ENCODE measurements around the gene EMILIN2. TPM values are rescaled to one million over a fixed set of nuclear protein-coding genes. Genes with fewer than 3 reads are reported as not detected.

The EMILIN2 gene
- polyA plus RNA-seq: 0.07 to 0.09 TPM (median 0.08 TPM) in 3 replicates
- not detected for polyA plus RNA-seq (2011; ENCODE audit: low read depth)
- polyA plus RNA-seq (2011; cell fraction: cytosol; rRNA removed): not detected in 2 replicates
- polyA plus RNA-seq (2011; cell fraction: nucleus; rRNA removed): 0.13 TPM in 1 of 2 replicates, not detected in the other
- 0.36 TPM in 1 of 2 replicates, not detected in the other for polyA plus RNA-seq (2012; ENCODE audit: low replicate concordance)
- not detected in 3 replicates for polyA minus RNA-seq
- polyA minus RNA-seq (2011; cell fraction: cytosol; rRNA and poly(A)+ RNA removed): not detected
- polyA minus RNA-seq (2011; cell fraction: nucleus; rRNA and poly(A)+ RNA removed): not detected in 2 replicates

DNA sequence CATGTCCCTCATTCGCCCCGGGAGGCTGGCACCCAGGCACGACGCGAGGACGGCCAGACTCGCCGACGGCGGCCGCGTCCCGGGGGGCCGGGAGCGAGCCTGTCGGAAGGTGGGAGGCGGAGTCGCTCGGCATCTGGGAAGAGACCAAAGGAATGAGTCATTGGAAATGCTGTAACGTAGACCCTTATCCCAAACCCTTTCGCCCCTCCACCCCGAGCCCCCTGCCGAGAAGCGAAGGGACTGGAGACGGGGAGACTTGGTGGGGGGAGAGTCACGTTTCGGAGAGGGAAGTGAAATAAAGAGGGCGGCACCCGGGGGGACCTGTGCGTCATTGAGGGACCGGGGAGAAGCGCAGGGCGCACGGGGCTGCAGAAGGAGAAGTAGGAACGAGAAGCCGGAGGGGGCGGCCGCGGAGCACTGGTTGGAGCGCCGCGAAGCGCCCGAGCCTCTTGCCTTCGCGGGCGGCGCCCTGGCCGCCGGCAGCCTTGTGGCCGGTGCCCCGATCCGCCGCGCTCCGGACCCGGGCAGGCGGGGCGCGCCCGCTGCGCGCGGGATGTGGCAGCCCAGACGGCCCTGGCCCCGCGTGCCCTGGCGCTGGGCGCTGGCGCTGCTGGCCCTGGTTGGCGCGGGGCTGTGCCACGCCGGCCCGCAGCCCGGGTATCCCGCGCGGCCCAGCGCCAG lies at the start of gene EMILIN2:
EMILIN2 (plus strand) TSS at position 371 of the 681 bp plus-strand sequence; CDS start at position 554, 183 bp downstream.
- TF ChIP-seq EZH2 (IDR thresholded peaks at IDR 0.05; ENCODE audit: low read length): peak; percentile 67
- TF ChIP-seq, protein P1, sequence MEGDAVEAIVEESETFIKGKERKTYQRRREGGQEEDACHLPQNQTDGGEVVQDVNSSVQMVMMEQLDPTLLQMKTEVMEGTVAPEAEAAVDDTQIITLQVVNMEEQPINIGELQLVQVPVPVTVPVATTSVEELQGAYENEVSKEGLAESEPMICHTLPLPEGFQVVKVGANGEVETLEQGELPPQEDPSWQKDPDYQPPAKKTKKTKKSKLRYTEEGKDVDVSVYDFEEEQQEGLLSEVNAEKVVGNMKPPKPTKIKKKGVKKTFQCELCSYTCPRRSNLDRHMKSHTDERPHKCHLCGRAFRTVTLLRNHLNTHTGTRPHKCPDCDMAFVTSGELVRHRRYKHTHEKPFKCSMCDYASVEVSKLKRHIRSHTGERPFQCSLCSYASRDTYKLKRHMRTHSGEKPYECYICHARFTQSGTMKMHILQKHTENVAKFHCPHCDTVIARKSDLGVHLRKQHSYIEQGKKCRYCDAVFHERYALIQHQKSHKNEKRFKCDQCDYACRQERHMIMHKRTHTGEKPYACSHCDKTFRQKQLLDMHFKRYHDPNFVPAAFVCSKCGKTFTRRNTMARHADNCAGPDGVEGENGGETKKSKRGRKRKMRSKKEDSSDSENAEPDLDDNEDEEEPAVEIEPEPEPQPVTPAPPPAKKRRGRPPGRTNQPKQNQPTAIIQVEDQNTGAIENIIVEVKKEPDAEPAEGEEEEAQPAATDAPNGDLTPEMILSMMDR (optimal IDR thresholded peaks at IDR 0.05 in 1 of 3, IDR thresholded peaks at IDR 0.05 in 1 of 3, conservative IDR thresholded peaks at IDR 0.05 in 1 of 3; ENCODE audit: extremely low read depth in 1 of 3, insufficient read depth in 2 of 3, low read length in 3 of 3): no peak
- peak within 1 kb of the TSS; percentile 63 for H3K4me2 ChIP-seq (ENCODE audit: control insufficient read depth, extremely low read depth, insufficient read depth, low read depth, low read length)
- no peak within 1 kb of the TSS for H3K27ac ChIP-seq (ENCODE audit: control insufficient read depth, insufficient read depth, low read length)
- H3K79me2 ChIP-seq (ENCODE audit: control insufficient read depth, insufficient read depth, low read length): no peaks in the 10 kb centered on the region
- H3K4me3 ChIP-seq (ENCODE audit: control insufficient read depth in 2 of 3, extremely low read depth in 1 of 3, insufficient read depth in 2 of 3, low read depth in 1 of 3, low read length in 3 of 3): peak within 1 kb of the TSS in 2 of 3 experiments; percentile 30 to 52
- dilution Hi-C loops (cut with MboI; ENCODE audit: extremely low pct_ligation_motif_present, low sequenced_read_pairs): no loop called here
- no peak for FAIRE-seq
- no peaks in the 10 kb centered on the region for H3K36me3 ChIP-seq (ENCODE audit: control insufficient read depth in 2 of 2, extremely low read depth in 1 of 2, insufficient read depth in 2 of 2, low read length in 2 of 2)
- H3K9me3 ChIP-seq (ENCODE audit: control insufficient read depth, low read depth, low read length): no peaks in the 10 kb centered on the region
- peaks cover 52% of the 10 kb centered on the region for H3K27me3 ChIP-seq (ENCODE audit: control insufficient read depth, extremely low read depth, insufficient read depth, low read length)
- no peak within 1 kb of the TSS for H3K9ac ChIP-seq (ENCODE audit: control insufficient read depth, extremely low read depth, insufficient read depth, low read length)
- H3K9me1 ChIP-seq (ENCODE audit: control insufficient read depth, extremely low read depth, insufficient read depth, low read length): no peaks in the 10 kb centered on the region
- H4K20me1 ChIP-seq (ENCODE audit: control insufficient read depth, extremely low read depth, insufficient read depth, low read length): no peaks in the 10 kb centered on the region
- H3K4me1 ChIP-seq (ENCODE audit: control insufficient read depth, extremely low read depth, insufficient read depth, low read length): peaks cover 7% of the 10 kb centered on the region
- no peak within 1 kb of the TSS for H2AFZ ChIP-seq (ENCODE audit: control insufficient read depth, low read length)
- DNase-seq (ENCODE audit: low read depth, low spot score): no peak

DNA sequence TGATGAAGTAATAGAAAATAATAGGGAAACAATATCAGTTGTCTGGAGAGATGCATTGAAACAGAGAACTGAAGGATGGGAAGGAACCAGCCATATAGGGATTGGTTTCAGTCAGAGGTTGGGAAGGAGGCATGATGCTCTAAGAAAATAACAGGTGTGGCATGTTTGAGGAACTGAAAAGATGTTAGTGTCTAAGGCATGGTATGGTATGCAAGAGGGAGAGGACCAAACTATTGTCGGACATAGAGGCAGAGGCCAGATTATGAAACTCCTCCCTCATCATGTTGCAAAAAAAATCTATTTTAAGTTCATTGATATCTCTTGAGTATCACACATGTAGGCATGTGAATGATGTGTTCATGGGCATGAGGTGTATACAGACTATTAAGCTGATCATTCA lies 48.9 kb upstream of the EMILIN2 start:
- no peak overlapping the region for H3K4me2 ChIP-seq (ENCODE audit: control insufficient read depth, extremely low read depth, insufficient read depth, low read depth, low read length)
- H3K36me3 ChIP-seq (ENCODE audit: control insufficient read depth in 2 of 2, extremely low read depth in 1 of 2, insufficient read depth in 2 of 2, low read length in 2 of 2): peaks cover 5 to 8% of the 10 kb centered on the region in 2 experiments
- dilution Hi-C loops (cut with MboI; ENCODE audit: extremely low pct_ligation_motif_present, low sequenced_read_pairs): no loop called here
- TF ChIP-seq, protein P1 (optimal IDR thresholded peaks at IDR 0.05 in 1 of 3, IDR thresholded peaks at IDR 0.05 in 1 of 3, conservative IDR thresholded peaks at IDR 0.05 in 1 of 3; ENCODE audit: extremely low read depth in 1 of 3, insufficient read depth in 2 of 3, low read length in 3 of 3): no peak
- no peak for TF ChIP-seq EZH2 (IDR thresholded peaks at IDR 0.05; ENCODE audit: low read length)
- no peak overlapping the region for H3K9ac ChIP-seq (ENCODE audit: control insufficient read depth, extremely low read depth, insufficient read depth, low read length)
- FAIRE-seq: no peak
- H3K4me3 ChIP-seq (ENCODE audit: control insufficient read depth in 2 of 3, extremely low read depth in 1 of 3, insufficient read depth in 2 of 3, low read depth in 1 of 3, low read length in 3 of 3): no peak overlapping the region
- DNase-seq (ENCODE audit: low read depth, low spot score): no peak
- H3K27ac ChIP-seq (ENCODE audit: control insufficient read depth, insufficient read depth, low read length): no peak overlapping the region
- no peaks in the 10 kb centered on the region for H3K4me1 ChIP-seq (ENCODE audit: control insufficient read depth, extremely low read depth, insufficient read depth, low read length)
- H3K9me3 ChIP-seq (ENCODE audit: control insufficient read depth, low read depth, low read length): no peaks in the 10 kb centered on the region
- no peak overlapping the region for H2AFZ ChIP-seq (ENCODE audit: control insufficient read depth, low read length)
- H3K9me1 ChIP-seq (ENCODE audit: control insufficient read depth, extremely low read depth, insufficient read depth, low read length): no peaks in the 10 kb centered on the region
- no peaks in the 10 kb centered on the region for H3K79me2 ChIP-seq (ENCODE audit: control insufficient read depth, insufficient read depth, low read length)
- H4K20me1 ChIP-seq (ENCODE audit: control insufficient read depth, extremely low read depth, insufficient read depth, low read length): no peaks in the 10 kb centered on the region
- no peaks in the 10 kb centered on the region for H3K27me3 ChIP-seq (ENCODE audit: control insufficient read depth, extremely low read depth, insufficient read depth, low read length)

Data from keratinocyte (primary cell).